ENCODE measurements around the gene MYRF.

GRCh38 chr11:61706452-61707400, 45.7 kb upstream of the MYRF start:
- TF ChIP-seq EZH2 (IDR thresholded peaks at IDR 0.05; ENCODE audit: low read length) (no peak), CTCF (optimal IDR thresholded peaks at IDR 0.05 in 1 of 3, IDR thresholded peaks at IDR 0.05 in 1 of 3, conservative IDR thresholded peaks at IDR 0.05 in 1 of 3; ENCODE audit: extremely low read depth in 1 of 3, insufficient read depth in 2 of 3, low read length in 3 of 3) (no peak)

Measured in keratinocyte (primary cell).